Liver (tissue), 9 donors: Measurements from ENCODE around the gene MINAR1. TPM values are rescaled to one million over a fixed set of nuclear protein-coding genes. Genes with fewer than 3 reads are reported as not detected.

Source experiments
- DNase-seq: peaks from one replicate; pipeline ENCODE4 v3.0.0-alpha.2; 2017; ENCODE audit warnings: low spot score
- H3K27ac ChIP-seq, 2 donors: one replicate each; pipeline ENCODE4 v1.7.0; 2013; ENCODE audit warnings: inconsistent platforms in 2 of 2, low read length in 2 of 2, control low read depth in 1 of 2, low read depth in 1 of 2, mild to moderate bottlenecking in 1 of 2
- H3K27me3 ChIP-seq, 4 donors: one replicate each; pipeline versions ENCODE4 v1.6.1 to v1.7.0; 2013; ENCODE audit warnings: low read length in 3 of 4, inconsistent platforms in 1 of 4, mild to moderate bottlenecking in 1 of 4, moderate library complexity in 1 of 4; ENCODE audit not compliant: control insufficient read depth in 4 of 4, insufficient read depth in 4 of 4
- H3K36me3 ChIP-seq, 4 donors: one replicate each; pipeline versions ENCODE4 v1.6.1 to v1.7.0; 2013; ENCODE audit warnings: low read length in 3 of 4, mild to moderate bottlenecking in 3 of 4, low read depth in 1 of 4, moderate library complexity in 1 of 4; ENCODE audit not compliant: control insufficient read depth in 4 of 4, insufficient read depth in 3 of 4
- H3K4me1 ChIP-seq, 4 donors: one replicate each; pipeline versions ENCODE4 v1.6.1 to v1.7.0; 2013; ENCODE audit warnings: low read length in 3 of 4, mild to moderate bottlenecking in 3 of 4, moderate library complexity in 1 of 4; ENCODE audit not compliant: control insufficient read depth in 4 of 4, insufficient read depth in 4 of 4
- H3K4me3 ChIP-seq, 3 donors: one replicate each; pipeline versions ENCODE4 v1.6.1 to v1.7.0; 2013; ENCODE audit warnings: low read length in 3 of 3, control low read depth in 1 of 3, low read depth in 1 of 3, mild to moderate bottlenecking in 1 of 3
- H3K9ac ChIP-seq, 2 donors: one replicate each; pipeline ENCODE4 v1.7.0; 2013; ENCODE audit warnings: low read length in 2 of 2, mild to moderate bottlenecking in 2 of 2, moderate library complexity in 2 of 2, control low read depth in 1 of 2, low read depth in 1 of 2
- H3K9me3 ChIP-seq, 4 donors: one replicate each; pipeline versions ENCODE4 v1.6.1 to v1.7.0; 2013; ENCODE audit warnings: low read length in 3 of 4; ENCODE audit not compliant: control insufficient read depth in 4 of 4
- ATF3 ChIP-seq: IDR thresholded peaks from 2 replicates; pipeline ENCODE4 v1.6.1; 2016; ENCODE audit warnings: antibody characterized with exemption
- CTCF ChIP-seq: fragments of 150-350 bp; IDR thresholded peaks from 2 replicates; pipeline ENCODE4 v1.5.1; 2017; ENCODE audit warnings: improper control_type of control experiment, low read depth, low read length; ENCODE audit not compliant: missing input control
- EGR1 ChIP-seq, 2 donors: IDR thresholded peaks; 2 replicates each; pipeline ENCODE4 v1.6.1; 2016 to 2018; ENCODE audit warnings: antibody characterized with exemption in 2 of 2, low read depth in 2 of 2
- FOXA1 ChIP-seq: IDR thresholded peaks from 2 replicates; pipeline ENCODE4 v1.6.1; 2016; ENCODE audit warnings: antibody characterized with exemption
- FOXA2 ChIP-seq: IDR thresholded peaks from 2 replicates; pipeline ENCODE4 v1.6.1; 2016; ENCODE audit warnings: antibody characterized with exemption
- GABPA ChIP-seq, 2 donors: IDR thresholded peaks in 1 of 2; conservative IDR thresholded peaks in 1 of 2; 2 replicates each; pipeline ENCODE4 v1.6.1; 2016; ENCODE audit warnings: antibody characterized with exemption in 2 of 2, mild to moderate bottlenecking in 1 of 2, moderate library complexity in 1 of 2
- HNF4A ChIP-seq, 2 donors: conservative IDR thresholded peaks; 2 replicates each; pipeline ENCODE4 v1.6.1; 2016; ENCODE audit warnings: antibody characterized with exemption in 2 of 2, mild to moderate bottlenecking in 2 of 2
- HNF4G ChIP-seq: IDR thresholded peaks from 2 replicates; pipeline ENCODE4 v1.6.1; 2016; ENCODE audit warnings: antibody characterized with exemption
- JUND ChIP-seq, 2 donors: IDR thresholded peaks; 2 replicates each; pipeline ENCODE4 v1.6.1; 2016; ENCODE audit warnings: antibody characterized with exemption in 2 of 2
- MAX ChIP-seq: IDR thresholded peaks from 2 replicates; pipeline ENCODE4 v1.6.1; 2016; ENCODE audit warnings: antibody characterized with exemption
- NR2F2 ChIP-seq: IDR thresholded peaks from 2 replicates; pipeline ENCODE4 v1.6.1; 2016; ENCODE audit warnings: antibody characterized with exemption
- RAD21 ChIP-seq, 2 donors: IDR thresholded peaks; 2 replicates each; pipeline ENCODE4 v1.6.1; 2016; ENCODE audit warnings: antibody characterized with exemption in 2 of 2, mild to moderate bottlenecking in 2 of 2
- REST ChIP-seq: IDR thresholded peaks from 2 replicates; pipeline ENCODE4 v1.6.1; 2016; ENCODE audit warnings: antibody characterized with exemption, mild to moderate bottlenecking
- RXRA ChIP-seq, 2 donors: IDR thresholded peaks; 2 replicates each; pipeline ENCODE4 v1.6.1; 2017 to 2018; ENCODE audit warnings: antibody characterized with exemption in 2 of 2, mild to moderate bottlenecking in 1 of 2
- SP1 ChIP-seq: IDR thresholded peaks from 2 replicates; pipeline ENCODE4 v1.6.1; 2018; ENCODE audit warnings: antibody characterized with exemption, mild to moderate bottlenecking
- TAF1 ChIP-seq: conservative IDR thresholded peaks from 2 replicates; pipeline ENCODE4 v1.6.1; 2016; ENCODE audit warnings: antibody characterized with exemption, mild to moderate bottlenecking
- YY1 ChIP-seq: IDR thresholded peaks from 2 replicates; pipeline ENCODE4 v1.6.1; 2016; ENCODE audit warnings: antibody characterized with exemption, mild to moderate bottlenecking
- WGBS: extraction: QIAGEN DNeasy Blood & Tissue Kit; methylation state at CpG from one replicate; pipeline ENCODE4 v1.1.7; 2013; 5-methylcytosine and 5-hydroxymethylcytosine counted together
- polyA plus RNA-seq, 2 donors: library from polyadenylated mRNA; stranded (reverse) in 1 of 2; unstranded in 1 of 2; fragments of 200-250 nt in 1 of 2; fragments of >200 nt in 1 of 2; fragmentation: Nextera tagmentation in 1 of 2; extraction: Ambion mirVana in 1 of 2; gene quantifications; one replicate each; pipeline versions ENCODE4 v1.2.1 to v1.2.3, GENCODE V29; 2013 to 2015
- total RNA-seq, 2 donors: library from RNA; depleted of rRNA; stranded (reverse); fragments of >200 nt; gene quantifications; one replicate each; pipeline ENCODE4 v1.2.3, GENCODE V29; 2014
- donor health status: healthy.
- donor health status: healthy.
- donor health status: healthy.
- donor health status: healthy.
- donor health status: healthy.

The MINAR1 gene
- total RNA-seq (under 1 TPM; 0.08 to 0.14 TPM), polyA plus RNA-seq (under 1 TPM; 0.01 to 0.06 TPM)

- Histone ChIP-seq H3K27me3 (peaks cover 3 to 26% (median 7%) of the 10 kb centered on the region in 4 donors), H3K4me1 (peaks cover 8 to 20% (median 12%) of the 10 kb centered on the region in 4 donors), H3K27ac (no peak within 1 kb of the TSS), H3K9ac (no peak within 1 kb of the TSS), H3K4me3 (peak within 1 kb of the TSS in 1 of 3 donors; percentile 45), H3K36me3 (no peaks in the 10 kb centered on the region), H3K9me3 (no peaks in the 10 kb centered on the region)
- WGBS: 2% methylated on average over 84 of the region's 84 CpGs
- TF ChIP-seq ATF3 (no peak), TAF1 (no peak), YY1 (no peak), MAX (no peak), NR2F2 (no peak), GABPA (IDR thresholded peaks at IDR 0.05 in 1 of 2, conservative IDR thresholded peaks at IDR 0.05 in 1 of 2) (no peak), FOXA1 (no peak), RAD21 (IDR thresholded peaks at IDR 0.05) (no peak), JUND (IDR thresholded peaks at IDR 0.05) (no peak), REST (no peak), HNF4G (no peak), EGR1 (IDR thresholded peaks at IDR 0.05; ENCODE audit: low read depth in 2 of 2) (no peak), SP1 (no peak)
- no peak for DNase-seq
Measured at GRCh38 chr15:79431636-79432344, at the start of gene MINAR1. Gene MINAR1, plus strand, starts transcription at chr15:79432336. Its CDS starts 23,812 bp downstream, at chr15:79456148.

- H3K4me3 ChIP-seq: no peak overlapping the region
- TF ChIP-seq RXRA (IDR thresholded peaks at IDR 0.05) (no peak), MAX (no peak), CTCF (no peak), ATF3 (no peak), TAF1 (no peak), HNF4A (conservative IDR thresholded peaks at IDR 0.05) (no peak), HNF4G (no peak), FOXA2 (no peak), NR2F2 (no peak), RAD21 (IDR thresholded peaks at IDR 0.05) (no peak), REST (no peak), JUND (IDR thresholded peaks at IDR 0.05) (no peak), SP1 (no peak), GABPA (IDR thresholded peaks at IDR 0.05 in 1 of 2, conservative IDR thresholded peaks at IDR 0.05 in 1 of 2) (no peak), EGR1 (IDR thresholded peaks at IDR 0.05; ENCODE audit: low read depth in 2 of 2) (no peak)
- no peaks in the 10 kb centered on the region for H3K36me3 ChIP-seq
- no peak overlapping the region for H3K27ac ChIP-seq
- H3K9me3 ChIP-seq: no peaks in the 10 kb centered on the region
- DNase-seq: no peak
- no peaks in the 10 kb centered on the region for H3K27me3 ChIP-seq
- H3K4me1 ChIP-seq: no peaks in the 10 kb centered on the region
- 86% methylated on average over 4 of the region's 4 CpGs for WGBS
- no peak overlapping the region for H3K9ac ChIP-seq
Measured at GRCh38 chr15:79394231-79394630, 37.9 kb upstream of the MINAR1 start.
